SJSA1 (cell line): ENCODE results near the gene KCNQ2. TPM values are rescaled to one million over a fixed set of nuclear protein-coding genes. Genes with fewer than 3 reads are reported as not detected.

Source experiments
- DNase-seq, 2 experiments: peaks; one replicate each; pipeline ENCODE4 v3.0.0-alpha.2; 2015 to 2020; ENCODE audit warnings: low spot score in 2 of 2, low read depth in 1 of 2
- H3K27ac ChIP-seq: fragments of 250-450 bp; sonication (Bioruptor Pico); 2 replicates; pipeline ENCODE4 v1.5.1; 2020; ENCODE audit warnings: mild to moderate bottlenecking, moderate library complexity
- H3K27me3 ChIP-seq: fragments of 250-450 bp; sonication (Bioruptor Pico); replicated peaks from 2 replicates; pipeline ENCODE4 v1.5.1; 2020; ENCODE audit warnings: mild to moderate bottlenecking, moderate library complexity
- H3K36me3 ChIP-seq: fragments of 250-450 bp; sonication (Bioruptor Pico); 2 replicates; pipeline ENCODE4 v1.5.1; 2020; ENCODE audit warnings: mild to moderate bottlenecking
- H3K4me1 ChIP-seq: fragments of 250-450 bp; sonication (Bioruptor Pico); replicated peaks from 2 replicates; pipeline ENCODE4 v1.6.1; 2021; ENCODE audit warnings: mild to moderate bottlenecking
- H3K4me3 ChIP-seq: fragments of 250-450 bp; sonication (Bioruptor Pico); 2 replicates; pipeline ENCODE4 v1.5.1; 2020; ENCODE audit warnings: mild to moderate bottlenecking
- H3K9me3 ChIP-seq: fragments of 250-450 bp; sonication (Bioruptor Pico); replicated peaks from 2 replicates; pipeline ENCODE4 v1.5.1; 2020; ENCODE audit warnings: mild to moderate bottlenecking
- total RNA-seq: library from RNA; depleted of rRNA; stranded (reverse); fragments of >200 nt; shearing (Covaris generic); gene quantifications from 2 replicates; pipeline ENCODE4 v1.2.3, GENCODE V29; 2014

The KCNQ2 gene
- total RNA-seq, 1 experiment from 2014 or later: not detected

GRCh38 chr20:63398744-63399514 lies 73.5 kb downstream of the KCNQ2 start:
- no peak for DNase-seq
- Histone ChIP-seq H3K27me3 (peaks cover 56% of the 10 kb centered on the region), H3K4me1 (no peaks in the 10 kb centered on the region), H3K27ac (no peak overlapping the region), H3K9me3 (no peaks in the 10 kb centered on the region), H3K4me3 (no peak overlapping the region), H3K36me3 (no peaks in the 10 kb centered on the region)

- Histone ChIP-seq H3K4me3 (no peak overlapping the region), H3K27me3 (peaks cover 52% of the 10 kb centered on the region), H3K4me1 (no peaks in the 10 kb centered on the region), H3K27ac (no peak overlapping the region), H3K9me3 (no peaks in the 10 kb centered on the region), H3K36me3 (no peaks in the 10 kb centered on the region)
- no peak for DNase-seq
These were observed 74.5 kb downstream of the KCNQ2 start for GRCh38 chr20:63397946-63398450.

- Histone ChIP-seq H3K4me3 (no peak overlapping the region), H3K27me3 (peaks cover 47% of the 10 kb centered on the region), H3K27ac (no peak overlapping the region), H3K9me3 (no peaks in the 10 kb centered on the region), H3K36me3 (no peaks in the 10 kb centered on the region), H3K4me1 (no peaks in the 10 kb centered on the region)
- no peak for DNase-seq
These were observed 75.2 kb downstream of the KCNQ2 start for GRCh38 chr20:63397155-63397843.

GRCh38 chr20:63396300-63396699 lies 76.2 kb downstream of the KCNQ2 start:
- Histone ChIP-seq H3K27ac (no peak overlapping the region), H3K9me3 (no peaks in the 10 kb centered on the region), H3K27me3 (peaks cover 43% of the 10 kb centered on the region), H3K4me1 (no peaks in the 10 kb centered on the region), H3K4me3 (no peak overlapping the region), H3K36me3 (no peaks in the 10 kb centered on the region)
- no peak for DNase-seq

GRCh38 chr20:63395723-63396122 lies 76.7 kb downstream of the KCNQ2 start:
- Histone ChIP-seq H3K27me3 (peaks cover 38% of the 10 kb centered on the region), H3K4me1 (no peaks in the 10 kb centered on the region), H3K4me3 (no peak overlapping the region)

GRCh38 chr20:63394920-63395455 lies 77.5 kb downstream of the KCNQ2 start:
- no peak for DNase-seq
- Histone ChIP-seq H3K9me3 (no peaks in the 10 kb centered on the region), H3K27ac (no peak overlapping the region), H3K27me3 (peaks cover 31% of the 10 kb centered on the region), H3K4me1 (no peaks in the 10 kb centered on the region), H3K36me3 (no peaks in the 10 kb centered on the region), H3K4me3 (no peak overlapping the region)

More at GRCh38 chr20:63395723-63396122, 76.7 kb downstream of the KCNQ2 start:
- Histone ChIP-seq H3K9me3 (no peaks in the 10 kb centered on the region), H3K36me3 (no peaks in the 10 kb centered on the region), H3K27ac (no peak overlapping the region)
- DNase-seq: no peak

- H3K27ac ChIP-seq: no peak overlapping the region
- no peaks in the 10 kb centered on the region for H3K9me3 ChIP-seq
- no peaks in the 10 kb centered on the region for H3K4me1 ChIP-seq
- H3K4me3 ChIP-seq: no peak overlapping the region
- no peaks in the 10 kb centered on the region for H3K36me3 ChIP-seq
- H3K27me3 ChIP-seq: peaks cover 31% of the 10 kb centered on the region
- DNase-seq: no peak
These were observed 78.2 kb downstream of the KCNQ2 start for GRCh38 chr20:63394069-63394919.

GRCh38 chr20:63393566-63393965 lies 78.9 kb downstream of the KCNQ2 start:
- Histone ChIP-seq H3K36me3 (no peaks in the 10 kb centered on the region), H3K27ac (no peak overlapping the region), H3K4me3 (no peak overlapping the region), H3K27me3 (peaks cover 31% of the 10 kb centered on the region), H3K9me3 (no peaks in the 10 kb centered on the region), H3K4me1 (no peaks in the 10 kb centered on the region)
- DNase-seq: no peak

GRCh38 chr20:63392465-63393365 lies 79.7 kb downstream of the KCNQ2 start:
- no peak overlapping the region for H3K27ac ChIP-seq
- peaks cover 2% of the 10 kb centered on the region; the same call in 1 of the 2 replicates for H3K9me3 ChIP-seq
- DNase-seq: no peak
- H3K36me3 ChIP-seq: no peaks in the 10 kb centered on the region
- no peaks in the 10 kb centered on the region for H3K4me1 ChIP-seq
- H3K27me3 ChIP-seq: peaks cover 31% of the 10 kb centered on the region
- no peak overlapping the region for H3K4me3 ChIP-seq

- Histone ChIP-seq H3K4me1 (no peaks in the 10 kb centered on the region), H3K27me3 (peaks cover 3% of the 10 kb centered on the region; the same call in 1 of the 2 replicates), H3K27ac (no peak overlapping the region), H3K9me3 (peaks cover 25% of the 10 kb centered on the region), H3K4me3 (no peak overlapping the region), H3K36me3 (no peaks in the 10 kb centered on the region)
- no peak for DNase-seq
These were observed 84.5 kb downstream of the KCNQ2 start for GRCh38 chr20:63387917-63388316.

GRCh38 chr20:63387393-63387792 lies 85.1 kb downstream of the KCNQ2 start:
- H3K9me3 ChIP-seq: peaks cover 25% of the 10 kb centered on the region
- peaks cover 3% of the 10 kb centered on the region; the same call in 1 of the 2 replicates for H3K27me3 ChIP-seq
- H3K27ac ChIP-seq: no peak overlapping the region
- H3K4me3 ChIP-seq: no peak overlapping the region
- no peaks in the 10 kb centered on the region for H3K36me3 ChIP-seq
- no peaks in the 10 kb centered on the region for H3K4me1 ChIP-seq
- no peak for DNase-seq

GRCh38 chr20:63386491-63386890 lies 86.0 kb downstream of the KCNQ2 start:
- Histone ChIP-seq H3K9me3 (peaks cover 25% of the 10 kb centered on the region), H3K4me3 (no peak overlapping the region), H3K4me1 (no peaks in the 10 kb centered on the region), H3K27me3 (peaks cover 8% of the 10 kb centered on the region; the same call in 1 of the 2 replicates), H3K36me3 (no peaks in the 10 kb centered on the region), H3K27ac (no peak overlapping the region)
- no peak for DNase-seq
